GM19395 (cell line): ENCODE results near the gene MYO15B.
"Not testable (repeated sequence)": the region's sequence is repeated elsewhere in the genome, so short reads cannot be mapped to it uniquely, and the experiment has no call there.

Source experiments
- ATAC-seq: cut with Tn5 transposase; IDR thresholded peaks from one replicate; pipeline ENCODE4 v1.9.1; 2021; ENCODE audit warnings: mild to moderate bottlenecking, moderate library complexity; ENCODE audit not compliant: unreplicated experiment

MYO15B gene

GRCh38 chr17:75637143-75637538, 49.5 kb downstream of the MYO15B start:
- no peak for ATAC-seq

- ATAC-seq: no peak
These were observed 50.0 kb downstream of the MYO15B start for GRCh38 chr17:75637551-75637950.

GRCh38 chr17:75638039-75638438, 50.4 kb downstream of the MYO15B start:
- not testable (repeated sequence) for ATAC-seq

GRCh38 chr17:75638893-75639292, 51.3 kb downstream of the MYO15B start:
- ATAC-seq: no peak

- ATAC-seq: no peak
These were observed 51.7 kb downstream of the MYO15B start for GRCh38 chr17:75639327-75639726.

GRCh38 chr17:75639771-75640555, 52.4 kb downstream of the MYO15B start:
- no peak for ATAC-seq

- ATAC-seq: no peak
These were observed 53.0 kb downstream of the MYO15B start for GRCh38 chr17:75640556-75641119.

- no peak for ATAC-seq
These were observed 53.7 kb downstream of the MYO15B start for GRCh38 chr17:75641343-75641742.

GRCh38 chr17:75642182-75642783, 54.7 kb downstream of the MYO15B start:
- no peak for ATAC-seq

GRCh38 chr17:75642784-75643642, 55.4 kb downstream of the MYO15B start:
- ATAC-seq: no peak

- no peak for ATAC-seq
These were observed 56.0 kb downstream of the MYO15B start for GRCh38 chr17:75643643-75644017.

- no peak for ATAC-seq
These were observed 57.9 kb downstream of the MYO15B start for GRCh38 chr17:75645501-75645888.

- peak; percentile 85 for ATAC-seq
These were observed 58.5 kb downstream of the MYO15B start for GRCh38 chr17:75645889-75646637.

- ATAC-seq: peak; percentile 14
These were observed 59.0 kb downstream of the MYO15B start for GRCh38 chr17:75646638-75646992.

- no peak for ATAC-seq
These were observed 59.5 kb downstream of the MYO15B start for GRCh38 chr17:75647061-75647460.

GRCh38 chr17:75647921-75648320, 60.3 kb downstream of the MYO15B start:
- no peak for ATAC-seq

GRCh38 chr17:75649687-75650086, 62.1 kb downstream of the MYO15B start:
- ATAC-seq: no peak

- no peak for ATAC-seq
These were observed 63.3 kb downstream of the MYO15B start for GRCh38 chr17:75650874-75651273.

GRCh38 chr17:75652341-75652740, 64.7 kb downstream of the MYO15B start:
- ATAC-seq: no peak

- no peak for ATAC-seq
These were observed 65.4 kb downstream of the MYO15B start for GRCh38 chr17:75652934-75653549.
